NCI-H1092 (cell line): ENCODE results near the gene NES.

Source experiments
- DNase-seq: peaks from one replicate; lab custom pipeline; 2025; lab: John Stamatoyannopoulos, UW

The NES gene

DNA sequence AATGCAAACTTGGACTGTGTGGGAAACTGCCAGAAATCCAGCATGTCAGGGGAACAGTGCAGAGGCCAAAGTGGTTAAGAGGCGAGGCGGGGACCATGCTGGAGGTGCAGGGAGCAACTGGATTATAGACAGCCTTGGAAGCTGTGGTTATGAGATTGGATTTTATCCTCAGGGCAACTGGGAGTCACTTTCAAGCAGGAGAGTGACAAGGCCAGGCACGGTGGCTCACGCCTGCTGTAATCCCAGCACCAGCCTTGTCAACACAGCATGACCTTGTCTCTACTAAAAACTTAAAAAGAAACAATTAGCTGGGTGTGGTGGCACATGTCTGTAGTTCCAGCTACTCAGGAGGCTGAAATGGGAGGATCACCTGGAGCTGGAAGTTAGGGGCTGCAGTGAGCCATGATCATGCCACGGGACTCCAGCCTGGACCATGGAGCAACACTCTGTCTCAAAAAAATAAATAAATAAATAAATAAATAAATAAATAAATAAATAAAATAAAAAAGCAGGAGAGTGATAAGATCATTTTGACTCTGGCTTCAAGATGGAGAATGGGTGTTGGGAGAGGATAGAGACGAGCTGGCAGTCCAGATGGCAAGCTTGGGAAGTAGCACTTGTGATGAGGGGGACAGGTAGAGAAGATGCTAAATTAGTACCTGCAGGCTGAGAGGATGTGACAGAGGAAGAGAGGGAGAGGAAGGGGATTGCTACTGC is 54.5 kb downstream of the NES start:
- no peak for DNase-seq

GRCh38 chr1:156619582-156619955 is 57.6 kb downstream of the NES start:
- DNase-seq: no peak

- no peak for DNase-seq
Observed at GRCh38 chr1:156618853-156619581, 58.2 kb downstream of the NES start, which contains the start of gene HAPLN2. TSS of gene HAPLN2 (plus strand) at chr1:156619415. CDS start at chr1:156623491, 4,076 bp downstream.
